Vagina (tissue), 2 donors: ENCODE data around the gene MBNL2. TPM values are rescaled to one million over a fixed set of nuclear protein-coding genes. Genes with fewer than 3 reads are reported as not detected.

ENCODE experiments used
- DNase-seq, 2 donors: peaks; one replicate each; pipeline ENCODE4 v3.0.0-alpha.2; 2017; ENCODE audit errors: extremely low spot score in 2 of 2
- H3K27ac ChIP-seq: fragments of 200-600 bp; sonication (generic); one replicate; pipeline ENCODE4 v1.5.1; 2019
- H3K27me3 ChIP-seq: fragments of 200-600 bp; sonication (generic); one replicate; pipeline ENCODE4 v1.5.1; 2019
- H3K36me3 ChIP-seq, 2 donors: fragments of 200-600 bp; sonication (generic); one replicate each; pipeline ENCODE4 v1.5.1; 2017 to 2019
- H3K4me1 ChIP-seq: fragments of 200-600 bp; sonication (generic); one replicate; pipeline ENCODE4 v1.5.1; 2019
- H3K4me3 ChIP-seq, 2 donors: fragments of 200-600 bp; sonication (generic); 1 replicate in 1 of 2; 2 replicates in 1 of 2; pipeline ENCODE4 v1.5.1; 2016 to 2019
- H3K9me3 ChIP-seq: fragments of 200-600 bp; sonication (generic); one replicate; pipeline ENCODE4 v1.5.1; 2019
- POLR2A ChIP-seq, 2 donors: fragments of 450-650 bp; IDR thresholded peaks; one replicate each; pipeline ENCODE4 v1.6.1; 2017; ENCODE audit warnings: antibody characterized with exemption in 2 of 2, mild to moderate bottlenecking in 2 of 2, moderate library complexity in 2 of 2
- POLR2AphosphoS5 ChIP-seq, 2 donors: sonication (generic); formaldehyde crosslinking; IDR thresholded peaks; one replicate each; pipeline ENCODE4 v1.9.0; 2017; ENCODE audit warnings: antibody characterized with exemption in 2 of 2, mild to moderate bottlenecking in 2 of 2, low read depth in 1 of 2; ENCODE audit not compliant: insufficient read depth in 1 of 2
- intact Hi-C: fragments of 100-400 bp; cut with DNase I; formaldehyde crosslinking; loops from one replicate; pipeline ENCODE4 v1.15.1; 2023
- total RNA-seq: library from RNA; depleted of rRNA; stranded (reverse); fragments of >200 nt; gene quantifications from one replicate; pipeline ENCODE4 v1.2.3, GENCODE V29; 2016
- TF ChIP-seq, protein P1 (sequence below), 3 experiments: fragments of 450-650 bp in 2 of 3; fragments of 200-600 bp in 1 of 3; sonication (generic) in 1 of 3; IDR thresholded peaks; one replicate each; pipeline ENCODE4 v1.5.1; 2017 to 2019; ENCODE audit warnings: antibody characterized with exemption in 3 of 3, mild to moderate bottlenecking in 2 of 3, moderate library complexity in 2 of 3

MBNL2 gene
- total RNA-seq, 1 donor from 2014 or later, result 63.1 TPM

- Histone ChIP-seq H3K4me1 (peaks cover 69% of the 10 kb centered on the region), H3K4me3 (no peak overlapping the region), H3K27me3 (no peaks in the 10 kb centered on the region), H3K27ac (peak overlapping the region; percentile 51), H3K36me3 (no peaks in the 10 kb centered on the region), H3K9me3 (no peaks in the 10 kb centered on the region)
- TF ChIP-seq, protein P1, sequence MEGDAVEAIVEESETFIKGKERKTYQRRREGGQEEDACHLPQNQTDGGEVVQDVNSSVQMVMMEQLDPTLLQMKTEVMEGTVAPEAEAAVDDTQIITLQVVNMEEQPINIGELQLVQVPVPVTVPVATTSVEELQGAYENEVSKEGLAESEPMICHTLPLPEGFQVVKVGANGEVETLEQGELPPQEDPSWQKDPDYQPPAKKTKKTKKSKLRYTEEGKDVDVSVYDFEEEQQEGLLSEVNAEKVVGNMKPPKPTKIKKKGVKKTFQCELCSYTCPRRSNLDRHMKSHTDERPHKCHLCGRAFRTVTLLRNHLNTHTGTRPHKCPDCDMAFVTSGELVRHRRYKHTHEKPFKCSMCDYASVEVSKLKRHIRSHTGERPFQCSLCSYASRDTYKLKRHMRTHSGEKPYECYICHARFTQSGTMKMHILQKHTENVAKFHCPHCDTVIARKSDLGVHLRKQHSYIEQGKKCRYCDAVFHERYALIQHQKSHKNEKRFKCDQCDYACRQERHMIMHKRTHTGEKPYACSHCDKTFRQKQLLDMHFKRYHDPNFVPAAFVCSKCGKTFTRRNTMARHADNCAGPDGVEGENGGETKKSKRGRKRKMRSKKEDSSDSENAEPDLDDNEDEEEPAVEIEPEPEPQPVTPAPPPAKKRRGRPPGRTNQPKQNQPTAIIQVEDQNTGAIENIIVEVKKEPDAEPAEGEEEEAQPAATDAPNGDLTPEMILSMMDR (IDR thresholded peaks at IDR 0.05), result no peak
- TF ChIP-seq POLR2AphosphoS5 (IDR thresholded peaks at IDR 0.05; ENCODE audit: insufficient read depth in 1 of 2, low read depth in 1 of 2) (no peak), POLR2A (IDR thresholded peaks at IDR 0.05) (no peak)
- intact Hi-C loops, result no loop called here
- no peak for DNase-seq
Measured at GRCh38 chr13:97307882-97308624, 85.9 kb downstream of the MBNL2 start.

GRCh38 chr13:97308735-97309429 is 86.7 kb downstream of the MBNL2 start:
- intact Hi-C loops, result no loop called here
- H3K27ac ChIP-seq, result no peak overlapping the region
- H3K27me3 ChIP-seq, result no peaks in the 10 kb centered on the region
- H3K4me3 ChIP-seq, result no peak overlapping the region
- no peak for DNase-seq
- TF ChIP-seq POLR2A (IDR thresholded peaks at IDR 0.05) (no peak), POLR2AphosphoS5 (IDR thresholded peaks at IDR 0.05; ENCODE audit: insufficient read depth in 1 of 2, low read depth in 1 of 2) (no peak)
- TF ChIP-seq, protein P1 (IDR thresholded peaks at IDR 0.05), result no peak
- H3K9me3 ChIP-seq, result no peaks in the 10 kb centered on the region
- no peaks in the 10 kb centered on the region for H3K36me3 ChIP-seq
- H3K4me1 ChIP-seq, result peaks cover 61% of the 10 kb centered on the region

- no peak for DNase-seq
- Histone ChIP-seq H3K4me1 (peaks cover 51% of the 10 kb centered on the region), H3K27me3 (no peaks in the 10 kb centered on the region), H3K27ac (no peak overlapping the region), H3K4me3 (no peak overlapping the region), H3K36me3 (no peaks in the 10 kb centered on the region), H3K9me3 (no peaks in the 10 kb centered on the region)
- TF ChIP-seq POLR2AphosphoS5 (IDR thresholded peaks at IDR 0.05; ENCODE audit: insufficient read depth in 1 of 2, low read depth in 1 of 2), result no peak
- TF ChIP-seq, protein P1 (IDR thresholded peaks at IDR 0.05), result no peak
- no peak for TF ChIP-seq POLR2A (IDR thresholded peaks at IDR 0.05)
- intact Hi-C loops, result no loop called here
Measured at GRCh38 chr13:97310809-97311436, 88.8 kb downstream of the MBNL2 start.

- TF ChIP-seq, protein P1 (IDR thresholded peaks at IDR 0.05), result no peak
- no peak for TF ChIP-seq POLR2AphosphoS5 (IDR thresholded peaks at IDR 0.05; ENCODE audit: insufficient read depth in 1 of 2, low read depth in 1 of 2)
- no peak for TF ChIP-seq POLR2A (IDR thresholded peaks at IDR 0.05)
- Histone ChIP-seq H3K36me3 (no peaks in the 10 kb centered on the region), H3K27ac (no peak overlapping the region), H3K4me3 (no peak overlapping the region), H3K4me1 (peaks cover 51% of the 10 kb centered on the region), H3K27me3 (no peaks in the 10 kb centered on the region), H3K9me3 (no peaks in the 10 kb centered on the region)
- no peak for DNase-seq
- intact Hi-C loops, result no loop called here
Measured at GRCh38 chr13:97311956-97312355, 89.8 kb downstream of the MBNL2 start.
